Right lung (tissue), 5 donors: ENCODE measurements around the gene DPPA4. TPM values are rescaled to one million over a fixed set of nuclear protein-coding genes. Genes with fewer than 3 reads are reported as not detected.

Experiments used
- DNase-seq, 2 donors: peaks; one replicate each; pipeline ENCODE4 v3.0.0-alpha.2; 2013
- polyA plus RNA-seq, 5 donors: library from polyadenylated mRNA; unstranded; fragments of 120-200 nt; gene quantifications; one replicate each; pipeline versions ENCODE4 v1.2.1 to v1.2.3, GENCODE V29; 2013; ENCODE audit warnings: inconsistent platforms in 1 of 5, low replicate concordance in 1 of 5; ENCODE audit not compliant: insufficient read length in 5 of 5, insufficient read depth in 1 of 5

DPPA4 gene
- polyA plus RNA-seq, 5 donors = 2.6 to 5.3 (median 4.4) TPM

DNA sequence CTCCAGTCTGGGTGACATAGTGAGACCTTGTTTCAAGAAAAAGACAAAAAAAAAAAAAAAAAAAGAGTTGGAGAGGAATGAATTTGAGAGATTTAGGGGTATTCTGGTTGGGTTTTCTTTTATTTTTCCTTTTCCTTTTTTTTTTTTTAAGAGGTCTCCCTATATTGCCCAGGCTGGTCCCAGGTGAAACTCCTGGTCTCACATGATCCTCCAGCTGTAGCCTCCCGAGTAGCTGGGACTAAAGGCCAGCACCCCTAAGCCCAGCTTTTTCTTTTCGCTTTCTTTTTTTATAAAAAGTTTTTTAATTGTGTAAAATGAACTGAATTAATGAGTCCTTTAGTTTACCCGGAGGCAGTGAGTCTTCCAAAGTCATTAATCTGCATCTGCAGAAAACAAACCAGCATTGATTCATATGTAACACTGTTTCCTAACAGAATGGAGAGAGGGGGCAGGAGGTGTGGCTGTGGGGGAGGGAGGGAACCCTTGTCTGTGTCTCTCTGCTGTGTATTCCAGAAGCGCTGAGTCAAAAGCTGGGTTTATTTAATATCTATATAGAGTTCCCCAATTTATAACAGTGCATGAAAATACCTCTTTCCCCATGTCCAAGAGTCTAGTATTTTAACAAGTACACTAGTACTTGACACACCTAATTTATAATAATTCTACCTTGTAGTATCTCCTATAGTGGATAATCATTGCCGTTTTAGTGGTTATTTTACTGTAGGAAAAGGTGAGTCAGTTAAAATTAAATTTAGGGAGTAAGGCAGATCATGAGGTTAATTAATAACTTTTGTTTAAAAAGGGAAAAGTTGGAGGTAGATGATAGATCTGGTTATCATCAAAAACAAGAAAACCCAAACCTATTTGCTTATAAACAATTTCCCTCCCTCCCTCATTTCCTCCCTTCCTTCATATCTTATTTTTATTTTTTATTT is 2.6 kb upstream of the DPPA4 start:
- DNase-seq = no peak

DNA sequence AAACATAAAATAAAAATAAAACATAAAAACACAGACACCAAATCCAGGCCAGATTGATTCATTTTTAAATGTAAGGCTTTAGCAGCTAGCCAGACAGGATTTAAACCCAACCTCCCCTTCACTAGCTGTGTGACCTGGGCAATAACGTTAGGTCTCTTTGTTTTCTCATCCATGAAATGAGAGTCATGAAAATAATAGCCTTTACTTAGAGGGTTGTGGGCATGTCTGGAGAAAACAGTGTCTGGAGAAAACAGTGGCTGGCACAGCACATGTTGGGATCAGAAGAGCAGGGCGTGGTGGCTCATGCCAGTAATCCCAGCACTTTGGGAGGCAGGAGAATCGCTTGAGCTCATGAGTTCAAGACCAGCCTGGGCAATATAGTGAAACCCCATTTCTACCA is 1.9 kb upstream of the DPPA4 start:
- DNase-seq = no peak

DNA sequence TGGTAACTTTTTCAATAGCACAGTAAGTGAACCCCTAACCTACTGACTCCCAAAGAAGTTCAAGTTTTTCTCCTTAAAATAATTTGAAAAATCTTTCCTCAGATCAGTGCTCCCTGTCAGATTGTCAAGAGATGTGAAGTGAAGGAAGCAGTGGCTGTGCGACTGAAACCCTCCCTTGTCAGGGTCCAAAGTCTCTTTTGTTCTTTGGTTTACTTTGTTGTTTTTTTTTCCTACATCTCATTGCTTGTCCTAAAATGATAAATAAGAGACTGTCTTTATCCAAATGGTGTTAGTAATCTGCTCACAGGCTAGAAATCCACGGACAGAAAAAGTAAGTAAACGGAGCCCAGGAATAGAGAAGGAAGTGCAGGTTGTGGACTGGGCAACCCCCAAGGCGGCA is 976 bp upstream of the DPPA4 start:
- DNase-seq = no peak

DNA sequence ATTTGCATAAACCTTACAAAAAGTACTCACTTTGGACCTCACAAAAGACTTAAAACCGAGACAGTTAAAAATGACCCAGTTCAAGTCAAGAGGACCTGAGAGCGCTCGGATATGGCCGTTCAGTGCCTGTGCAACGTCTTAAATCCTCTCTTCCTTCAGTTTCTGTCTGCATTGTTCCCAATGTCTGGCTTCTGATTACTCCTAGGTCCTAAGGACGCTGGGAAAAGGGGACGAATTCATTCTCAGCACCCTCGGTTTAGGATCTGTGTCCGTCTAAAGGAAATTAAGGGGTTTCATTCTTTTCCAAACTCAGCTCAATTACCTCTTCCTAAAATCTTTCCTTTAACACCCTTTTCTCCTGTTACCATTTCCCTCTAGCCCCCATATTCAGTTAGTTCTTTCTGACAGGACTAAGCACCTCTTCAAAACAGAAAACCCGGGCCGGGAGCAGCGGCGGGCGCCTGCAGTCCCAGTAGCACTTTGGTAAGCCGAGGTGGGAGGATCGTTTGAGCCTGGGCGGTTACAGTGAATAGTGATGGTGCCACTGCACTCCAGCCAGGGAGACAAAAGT is 970 bp downstream of the DPPA4 start:
- DNase-seq = peak; percentile 18 to 21

DNA sequence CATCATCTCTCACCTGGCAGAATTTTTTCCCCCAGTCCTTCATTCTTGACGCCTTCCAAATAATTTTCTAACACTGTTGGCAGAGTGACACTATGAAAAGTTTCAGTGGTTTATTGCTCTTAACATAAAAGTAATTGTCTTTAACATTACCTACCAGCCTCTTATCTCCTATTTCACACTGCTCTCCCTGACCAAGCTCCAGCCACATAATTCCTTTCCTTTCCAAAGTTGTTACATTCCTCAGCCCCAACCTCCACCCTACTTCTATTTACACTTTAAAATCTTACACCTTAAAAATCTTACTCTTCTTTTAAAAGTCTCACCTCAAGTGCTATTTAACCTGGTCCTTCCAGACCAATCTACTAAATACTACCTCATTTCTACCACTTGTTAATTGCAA is 2.8 kb downstream of the DPPA4 start:
- DNase-seq = no peak

DNA sequence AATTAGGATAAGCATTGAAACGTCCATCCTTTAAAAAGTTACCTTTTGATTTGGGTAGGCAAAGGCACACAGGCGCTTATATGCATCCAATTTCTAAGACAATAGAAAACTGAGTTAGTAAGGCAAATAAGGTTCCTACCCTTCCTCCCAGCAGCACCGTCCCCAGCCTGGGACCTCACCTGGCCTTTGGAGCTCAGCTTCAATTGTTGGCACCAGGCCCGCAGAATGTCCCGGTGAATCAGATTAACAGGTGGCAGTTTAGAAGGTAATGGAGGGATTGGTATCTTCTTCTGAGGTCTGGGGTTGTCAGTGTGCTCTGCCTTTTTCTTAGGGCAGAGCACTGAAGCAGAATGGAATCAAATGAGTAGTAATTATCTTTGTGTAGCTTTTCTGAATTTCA is 5.7 kb downstream of the DPPA4 start:
- no peak for DNase-seq

DNA sequence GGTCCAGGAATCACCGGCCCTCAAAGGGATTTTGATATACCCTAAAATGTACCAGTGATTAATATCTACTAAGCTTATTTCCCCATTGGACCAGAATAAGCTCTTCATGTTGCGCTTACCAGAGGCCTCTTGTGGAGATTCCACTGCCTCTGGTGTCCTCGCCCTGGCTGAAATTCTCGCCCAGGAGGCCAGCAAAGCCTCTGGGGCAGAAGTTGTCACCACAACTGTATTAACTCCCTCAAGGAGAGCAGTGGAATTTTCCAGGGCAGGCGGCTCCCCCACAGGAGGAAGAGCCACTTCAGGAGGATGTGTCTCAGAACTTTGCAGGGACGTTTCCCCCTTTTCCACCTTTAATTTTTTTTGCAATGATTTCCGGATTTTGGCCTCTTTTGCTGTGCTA is 6.9 kb downstream of the DPPA4 start:
- no peak for DNase-seq

DNA sequence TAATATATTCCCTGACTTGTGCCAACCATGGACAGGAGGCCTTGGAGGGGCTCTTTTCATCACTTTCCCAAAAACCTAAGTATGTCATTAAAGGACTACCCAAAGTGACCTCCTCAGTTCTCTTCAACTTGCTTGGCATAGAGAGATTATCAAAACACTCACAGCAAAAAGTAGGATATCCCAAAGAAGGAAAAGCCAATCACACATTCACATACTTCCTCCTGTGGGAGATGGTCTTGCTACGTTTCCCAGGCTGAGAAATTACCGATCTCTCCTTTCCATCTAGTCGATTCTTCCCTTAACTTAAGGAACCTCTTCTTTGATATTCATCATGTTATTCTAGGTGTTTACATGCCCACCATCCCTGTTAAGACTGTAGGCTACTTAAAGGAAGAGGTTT is 9.1 kb downstream of the DPPA4 start:
- no peak for DNase-seq

DNA sequence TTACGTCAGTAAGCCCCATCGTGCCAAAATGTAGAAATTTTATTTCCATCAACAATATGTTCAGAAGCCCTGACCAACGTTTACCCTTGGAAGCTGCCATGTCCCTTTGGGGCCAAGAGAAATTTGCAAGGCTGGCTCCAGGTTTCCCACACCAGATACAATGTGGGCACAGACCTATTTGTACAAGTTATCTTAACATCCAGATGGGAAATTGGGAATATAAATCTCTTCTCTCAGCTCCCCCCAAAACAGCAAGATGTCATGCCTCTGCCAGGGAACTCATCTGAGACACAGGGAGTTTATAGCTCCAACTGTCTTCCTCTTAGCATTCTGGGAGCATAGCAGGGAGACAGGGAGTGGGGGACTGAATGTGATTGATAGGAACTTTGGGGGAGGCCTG is 11.7 kb downstream of the DPPA4 start:
- no peak for DNase-seq

DNA sequence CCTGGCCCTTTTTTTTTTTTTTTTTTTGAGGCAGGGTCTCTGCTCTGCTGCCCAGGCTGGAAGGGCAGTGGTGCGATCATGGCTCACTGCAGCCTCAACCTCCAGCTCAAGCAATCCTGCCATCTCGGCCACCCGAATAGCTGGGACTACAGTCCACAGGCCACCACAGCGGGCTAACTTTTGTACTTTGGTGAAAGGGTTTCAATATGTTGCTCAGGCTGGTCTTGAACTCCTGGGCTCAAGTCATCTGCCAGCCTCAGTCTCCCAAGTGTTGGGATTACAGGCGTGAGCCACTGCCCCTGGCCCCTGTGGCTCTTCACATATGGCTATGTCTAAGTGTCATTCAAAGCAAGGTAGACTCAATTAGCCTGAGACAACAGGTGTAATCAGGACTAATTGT is 12.2 kb downstream of the DPPA4 start:
- DNase-seq = no peak

DNA sequence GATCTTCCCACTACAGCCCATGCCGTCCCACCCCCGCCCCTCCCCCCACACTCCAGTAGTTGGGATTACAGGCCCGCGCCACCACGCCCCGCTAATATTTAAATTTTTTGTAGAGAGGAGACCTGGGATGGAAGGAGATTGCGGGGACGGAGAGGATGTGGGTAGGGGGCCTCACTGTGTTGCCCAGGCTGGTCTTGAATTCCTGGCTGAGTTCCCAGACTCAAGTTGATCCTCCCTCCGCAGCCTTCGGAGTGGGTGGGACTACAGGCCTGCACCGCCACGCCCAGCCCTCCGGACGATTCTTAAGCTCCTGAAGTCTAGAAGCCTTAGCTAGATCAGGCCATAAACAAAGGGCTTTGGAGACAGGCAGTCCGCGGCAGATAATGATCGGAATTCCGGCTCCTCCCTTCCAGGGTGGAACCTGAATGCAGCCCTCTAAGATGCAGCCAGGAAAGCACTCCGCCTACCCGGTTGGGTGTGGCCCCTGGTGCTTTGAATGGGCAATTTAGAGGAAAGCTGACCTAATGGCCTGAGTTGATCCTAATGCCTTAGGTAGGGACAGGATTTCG is 21.1 kb downstream of the DPPA4 start, which contains the start of gene DPPA2:
TSS of gene DPPA2 (minus strand) at position 356 of the 569 bp plus-strand sequence. CDS start 1,975 bp downstream, outside the sequence.
- no peak for DNase-seq

DNA sequence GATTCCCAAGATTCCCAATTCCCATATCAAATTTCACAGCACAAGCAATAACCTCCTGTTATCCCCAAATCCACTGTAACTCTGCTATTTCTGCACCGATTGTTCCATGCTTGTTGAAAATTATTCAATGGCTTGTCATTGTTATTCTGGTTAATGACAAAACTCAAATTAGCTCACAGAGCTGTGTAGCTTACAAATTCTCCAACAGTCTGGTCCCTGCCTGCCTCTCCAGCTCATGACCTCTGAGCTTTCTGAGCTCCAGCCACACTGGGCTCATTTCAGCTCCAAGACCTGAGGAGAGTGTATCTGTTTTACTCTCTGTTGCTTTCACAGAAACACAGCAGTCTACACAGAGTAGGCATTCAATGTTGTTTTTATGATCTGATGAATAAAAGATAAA is 24.3 kb downstream of the DPPA4 start:
- no peak for DNase-seq

DNA sequence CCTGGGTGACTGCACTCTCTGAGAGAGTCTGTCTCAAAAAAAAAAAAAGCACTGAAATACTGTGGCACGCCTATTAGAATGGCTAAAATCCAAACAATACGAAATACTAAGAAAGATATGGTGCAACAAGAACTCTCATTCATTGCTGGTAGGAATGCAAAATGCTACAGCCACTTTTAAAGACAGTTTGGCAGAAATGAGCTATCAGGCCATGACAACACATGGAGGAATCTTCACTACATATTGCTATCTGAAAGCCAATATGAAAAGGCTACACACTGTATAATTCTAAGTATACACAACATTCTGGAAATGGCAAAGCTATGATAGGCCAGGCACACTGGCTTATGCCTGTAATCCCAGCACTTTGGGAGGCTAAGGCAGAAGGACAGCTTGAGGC is 39.9 kb downstream of the DPPA4 start:
- DNase-seq = no peak

DNA sequence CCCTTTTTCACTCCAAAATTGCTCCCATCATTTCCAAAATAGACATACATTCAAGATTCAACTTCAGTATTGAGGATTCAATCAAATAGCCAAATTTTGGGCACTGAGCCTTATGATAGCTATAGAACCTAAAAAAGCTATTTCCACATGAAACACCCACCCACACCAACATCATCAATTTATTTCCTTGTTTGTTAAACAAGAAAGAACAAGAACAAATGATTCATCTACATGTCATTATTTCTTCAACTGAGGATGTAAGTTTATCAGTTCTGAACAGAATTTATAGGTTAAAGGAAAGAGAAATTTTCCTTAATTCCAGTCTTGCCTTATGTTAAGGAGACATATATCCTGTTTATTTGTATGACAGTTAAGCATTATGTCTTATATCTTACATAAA is 53.3 kb downstream of the DPPA4 start:
- DNase-seq = no peak

DNA sequence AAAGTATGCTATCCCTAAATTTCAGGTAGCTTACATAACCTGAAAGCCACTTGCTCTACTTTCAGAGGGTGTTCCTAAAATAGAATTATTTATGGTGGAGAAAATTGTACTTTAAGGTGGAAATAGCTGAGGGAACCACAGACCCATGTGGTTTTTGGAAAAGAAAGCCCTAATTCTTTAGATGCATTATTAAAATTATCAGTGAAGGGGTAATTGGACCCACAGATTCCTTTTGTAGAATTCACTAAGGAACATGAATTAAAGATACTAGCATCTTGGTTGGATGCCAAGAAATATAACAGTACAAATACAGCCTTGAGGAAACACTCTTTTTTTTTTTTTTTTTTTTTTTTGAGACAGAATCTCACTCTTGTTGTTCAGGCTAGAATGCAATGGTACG is 58.8 kb downstream of the DPPA4 start:
- no peak for DNase-seq

DNA sequence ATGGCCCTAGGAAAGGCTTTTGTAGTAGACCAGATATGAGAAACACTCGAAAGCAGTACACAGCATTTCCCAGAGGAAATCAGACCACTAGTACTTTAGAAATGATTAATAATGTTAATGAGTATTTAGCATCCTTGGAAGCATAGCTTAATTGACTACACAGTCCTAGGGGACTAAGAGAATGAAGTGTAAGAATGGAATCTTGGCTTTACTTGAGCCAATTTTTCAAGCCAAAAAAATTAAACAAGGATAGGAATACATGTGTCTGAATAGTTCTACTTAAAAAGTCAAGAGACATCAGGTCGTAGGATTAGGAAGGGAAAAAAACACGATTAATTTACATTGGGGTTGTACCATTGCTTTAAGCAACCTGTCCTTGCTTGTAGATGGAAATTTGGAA is 59.2 kb downstream of the DPPA4 start:
- no peak for DNase-seq

Other genes starting within 250 kb of the DPPA4 start
- gene MORC1, start 219.4 kb downstream of the DPPA4 start, polyA plus RNA-seq = not detected
- not detected for gene C3orf85, start 200.8 kb downstream of the DPPA4 start, polyA plus RNA-seq
- not detected for gene DPPA2, start 21.0 kb downstream of the DPPA4 start, polyA plus RNA-seq